HG02970 (cell line): Measurements from ENCODE around the gene ADGRD2.

Source experiments
- ATAC-seq: cut with Tn5 transposase; IDR thresholded peaks from one replicate; pipeline ENCODE4 v1.9.1; 2021; ENCODE audit warnings: mild to moderate bottlenecking, moderate library complexity, moderate number of reproducible peaks; ENCODE audit not compliant: unreplicated experiment, low FRiP score

Gene ADGRD2

GRCh38 chr9:124506433-124506832, 56.2 kb downstream of the ADGRD2 start:
- ATAC-seq, result no peak

DNA sequence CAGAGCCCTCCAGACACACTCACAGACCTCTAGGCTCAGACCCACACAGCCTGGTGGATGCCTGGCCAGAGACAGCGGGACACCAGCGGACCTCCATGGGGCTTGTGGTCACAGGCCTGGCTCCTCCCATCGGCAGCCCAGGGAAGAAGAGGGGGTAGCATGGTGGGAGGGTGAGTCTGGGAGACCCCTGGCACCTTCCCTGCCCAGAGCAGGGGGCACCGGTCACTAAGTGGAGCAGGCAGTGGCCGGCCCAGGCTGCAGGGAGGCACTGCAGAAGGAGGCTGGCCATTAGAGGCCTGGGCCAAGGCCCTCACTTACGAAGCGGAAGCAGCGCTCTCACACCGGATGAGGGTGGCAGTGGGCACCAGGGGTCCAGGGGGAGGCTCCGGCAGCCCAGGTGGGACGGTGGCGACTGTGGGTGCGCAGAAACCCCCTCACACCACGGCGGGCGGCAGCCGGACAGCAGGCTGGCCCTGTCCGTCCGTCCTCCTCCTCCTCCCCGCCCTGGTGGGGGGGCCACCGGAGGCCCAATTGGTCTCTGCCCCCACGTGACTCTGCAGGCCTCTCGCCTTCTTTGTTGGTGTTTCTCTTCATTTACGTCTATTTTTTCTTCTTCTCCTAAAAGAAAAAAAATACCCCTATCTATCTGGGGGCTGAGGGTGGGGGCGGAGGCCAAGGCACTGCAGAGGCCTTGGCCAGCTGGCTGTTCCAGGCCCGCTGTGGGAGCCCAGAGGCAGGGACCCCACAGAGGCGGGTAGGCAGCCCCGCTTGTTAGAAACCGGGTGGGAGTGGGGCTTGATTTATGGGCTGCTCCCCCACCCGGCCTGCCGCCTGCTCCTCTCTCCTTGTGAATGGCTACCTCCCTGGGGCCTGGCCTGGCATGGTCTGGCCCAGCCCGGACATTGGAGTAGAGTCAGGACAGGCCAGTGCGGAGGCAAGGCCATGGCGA, 57.0 kb downstream of the ADGRD2 start, which contains the start of gene NR5A1:
TSS of gene NR5A1 (minus strand) at position 469 of the 949 bp plus-strand sequence. CDS start 4,004 bp downstream, outside the sequence.
- ATAC-seq, result no peak

- no peak for ATAC-seq
Observed at GRCh38 chr9:124507880-124508423, 57.7 kb downstream of the ADGRD2 start.

GRCh38 chr9:124510650-124511425, 60.6 kb downstream of the ADGRD2 start:
- no peak for ATAC-seq

DNA sequence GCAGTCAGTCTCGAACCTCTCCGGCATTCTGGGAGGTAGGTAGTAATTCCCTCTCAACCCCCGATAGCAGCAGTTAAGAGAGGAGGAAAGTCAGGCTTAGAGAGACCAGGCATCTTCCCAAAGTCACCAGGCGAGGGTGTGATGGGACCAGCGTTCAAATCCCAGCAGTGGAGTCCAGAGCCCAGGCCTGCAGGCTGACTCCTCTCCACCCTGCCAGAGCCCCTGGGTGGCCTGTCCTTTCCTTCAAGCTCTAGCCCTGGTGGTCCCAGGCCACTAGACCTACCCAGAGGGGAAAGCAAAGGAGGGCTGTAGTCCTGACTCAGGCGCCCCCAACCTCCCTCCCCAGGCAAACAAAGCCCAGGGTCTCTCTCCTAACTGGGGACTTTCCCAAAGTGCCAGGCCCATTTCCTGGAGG, 61.2 kb downstream of the ADGRD2 start:
- no peak for ATAC-seq

DNA sequence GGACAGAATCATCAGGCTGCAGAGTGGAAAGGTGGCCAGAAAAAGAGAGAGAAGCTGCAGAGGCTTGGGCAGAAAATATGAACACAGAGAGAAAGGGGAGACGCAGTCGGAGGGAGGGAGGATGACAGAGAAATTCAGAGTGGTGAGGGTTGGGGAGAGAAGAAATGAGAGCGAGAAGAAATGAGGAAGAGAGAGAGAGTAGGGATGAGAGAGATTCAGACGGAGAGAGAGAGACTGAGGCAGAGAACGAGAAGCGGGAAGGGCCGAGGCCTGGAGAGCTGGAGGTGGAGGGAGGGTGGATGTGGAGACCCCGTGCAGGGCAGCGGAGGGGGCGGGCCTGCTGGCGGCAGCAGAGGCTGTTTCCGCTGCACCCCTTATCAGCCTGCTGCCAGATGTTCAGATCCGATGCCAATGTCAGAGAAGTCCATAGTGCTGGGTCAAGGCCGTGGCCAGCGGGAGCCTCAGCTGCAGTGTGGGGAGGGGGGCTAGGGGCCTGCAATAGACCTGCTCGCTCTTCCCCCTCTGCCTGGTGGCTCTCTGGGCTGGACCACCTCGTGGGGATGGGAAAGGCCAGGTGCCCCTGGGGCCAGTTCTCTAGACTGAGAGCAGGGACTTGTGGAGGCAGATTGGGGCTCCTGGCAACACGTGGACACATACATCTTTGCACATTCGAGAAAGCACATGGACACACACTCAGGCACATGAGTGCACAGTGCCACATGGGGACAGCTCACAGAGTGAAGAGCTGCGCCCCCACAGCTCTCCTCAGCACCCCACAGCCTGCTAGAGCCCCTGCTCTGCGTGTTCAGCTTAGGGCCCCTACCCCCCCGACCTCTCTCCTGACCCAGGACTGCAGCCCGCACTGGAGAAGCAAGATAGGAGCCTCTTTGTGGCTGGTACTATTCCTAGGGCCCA, 61.9 kb downstream of the ADGRD2 start:
- no peak for ATAC-seq

GRCh38 chr9:124512806-124513204, 62.6 kb downstream of the ADGRD2 start:
- ATAC-seq, result no peak

- ATAC-seq, result no peak
Observed at GRCh38 chr9:124513376-124513994, 63.2 kb downstream of the ADGRD2 start.

- no peak for ATAC-seq
Observed at GRCh38 chr9:124514125-124514524, 63.9 kb downstream of the ADGRD2 start.

- no peak for ATAC-seq
Observed at GRCh38 chr9:124514874-124515273, 64.6 kb downstream of the ADGRD2 start.

DNA sequence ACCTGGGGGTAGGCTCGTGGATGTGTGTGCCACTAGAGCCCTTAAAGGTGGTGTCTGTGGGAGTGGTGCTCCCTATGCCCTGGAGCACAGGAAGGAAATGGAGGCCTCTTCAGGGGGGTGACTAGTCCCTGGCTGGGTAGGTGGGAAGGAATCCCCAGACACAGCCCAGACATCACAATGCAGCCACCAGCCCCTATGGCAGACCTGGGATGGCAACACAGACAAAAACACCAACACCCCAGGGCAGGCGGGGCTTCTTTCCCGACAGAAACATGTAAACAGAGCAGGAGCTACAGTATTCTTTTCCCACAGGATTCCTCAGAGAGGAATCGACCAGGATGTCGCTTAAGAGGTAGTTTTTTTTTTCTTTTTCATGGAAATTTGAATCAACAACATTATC, 67.3 kb downstream of the ADGRD2 start:
- ATAC-seq, result no peak

GRCh38 chr9:124518116-124518515, 67.9 kb downstream of the ADGRD2 start:
- ATAC-seq, result no peak

DNA sequence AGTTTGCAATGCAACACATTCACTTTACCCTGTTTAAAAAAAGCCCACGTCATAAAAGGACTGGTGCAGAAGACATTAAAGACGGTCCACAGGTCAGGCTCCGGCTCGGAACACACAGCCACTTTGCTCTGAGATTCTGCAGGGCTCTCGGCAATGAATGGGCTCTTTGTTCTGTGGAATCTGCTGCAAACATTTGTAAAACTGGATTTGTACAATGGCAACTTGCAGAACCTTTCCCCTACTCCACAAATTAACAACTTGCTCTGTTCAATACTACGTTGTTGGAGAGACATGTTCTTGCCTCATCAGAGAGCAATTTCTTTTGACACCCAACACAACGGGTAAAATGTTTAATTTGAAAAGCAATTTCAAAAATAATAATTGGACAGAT, 70.0 kb downstream of the ADGRD2 start:
- no peak for ATAC-seq

DNA sequence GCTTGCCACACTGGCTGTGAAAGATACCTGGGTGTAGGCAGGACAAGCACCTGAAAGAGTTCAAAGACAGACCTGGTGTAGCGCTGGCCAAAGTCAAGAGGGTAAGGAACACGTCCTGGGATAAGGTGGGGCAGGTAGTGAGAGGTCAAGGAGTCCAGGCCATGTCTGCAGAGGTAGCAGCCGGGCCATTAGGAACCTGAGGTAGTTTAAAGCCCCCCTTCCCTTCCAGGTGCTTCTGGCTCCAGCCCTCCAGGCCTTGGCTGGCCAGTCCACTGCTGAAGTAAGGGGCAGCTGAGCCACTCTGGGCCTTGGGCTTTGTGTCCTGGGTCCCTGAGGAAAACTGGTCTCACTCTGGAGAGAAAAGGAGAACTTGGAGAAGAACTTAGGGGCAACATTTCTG, 70.9 kb downstream of the ADGRD2 start:
- no peak for ATAC-seq

DNA sequence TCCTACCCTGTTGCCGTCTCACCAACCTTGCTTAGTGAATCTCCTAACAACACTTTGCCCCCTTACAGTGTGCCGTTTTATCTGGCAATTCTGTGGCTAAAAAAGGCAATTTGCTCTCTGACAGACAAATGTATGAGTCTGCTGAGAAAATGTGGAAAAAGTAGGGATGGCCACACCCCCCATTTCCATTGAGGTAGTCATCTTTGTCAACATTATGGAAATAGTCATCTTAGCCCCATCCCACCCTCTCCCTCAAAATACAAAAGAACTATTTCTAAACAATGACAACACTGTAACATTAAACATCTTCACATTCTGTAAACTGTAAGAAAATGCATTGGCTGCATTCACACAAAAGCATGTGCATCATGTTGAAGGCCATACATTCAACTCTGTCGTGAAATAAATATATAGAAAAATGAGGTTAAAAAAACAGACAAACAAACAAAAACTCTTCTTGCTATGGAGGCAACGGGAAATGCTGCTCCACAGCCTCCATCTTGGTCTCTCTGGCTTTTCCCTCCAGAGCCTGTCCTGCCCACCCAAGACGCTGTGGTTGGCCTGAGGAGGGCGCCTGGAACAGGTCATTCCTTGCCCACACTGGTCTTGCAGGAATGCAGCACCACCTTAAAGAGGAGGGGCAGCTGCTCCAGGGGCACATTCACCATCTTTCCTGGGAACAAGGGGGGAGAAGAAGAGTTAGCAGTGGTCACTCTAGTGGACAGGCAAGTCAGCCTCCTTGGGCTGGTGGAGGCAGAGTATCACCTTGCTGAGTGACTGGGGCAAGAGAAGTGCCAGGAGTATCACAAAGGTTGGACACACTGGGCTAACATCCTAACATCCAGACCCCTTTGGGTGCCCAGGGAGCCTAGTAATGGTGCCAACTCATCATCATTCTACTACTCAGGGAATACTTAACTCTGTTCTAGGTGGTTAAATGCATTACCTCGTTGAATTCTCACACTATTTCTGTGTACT, 72.2 kb downstream of the ADGRD2 start:
- ATAC-seq, result no peak

DNA sequence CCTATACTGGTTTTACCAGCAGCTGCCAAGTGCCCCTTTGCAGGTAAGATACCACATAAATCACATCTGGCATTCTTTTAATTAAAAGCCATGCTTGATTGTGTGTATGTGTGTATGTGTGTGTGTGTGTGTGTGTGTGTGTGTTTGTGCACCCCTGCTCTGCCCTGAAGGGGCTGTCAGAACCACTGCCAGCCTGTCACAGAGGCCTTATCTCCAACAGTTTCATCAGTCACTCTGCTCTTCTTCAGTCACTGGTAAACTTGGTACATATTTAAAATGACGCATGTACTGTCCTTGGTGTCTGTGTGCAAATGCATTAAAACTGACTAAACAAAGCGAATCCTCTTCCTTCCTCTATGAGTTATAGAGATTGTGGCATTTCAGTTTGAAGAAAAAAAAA, 75.9 kb downstream of the ADGRD2 start:
- ATAC-seq, result no peak

DNA sequence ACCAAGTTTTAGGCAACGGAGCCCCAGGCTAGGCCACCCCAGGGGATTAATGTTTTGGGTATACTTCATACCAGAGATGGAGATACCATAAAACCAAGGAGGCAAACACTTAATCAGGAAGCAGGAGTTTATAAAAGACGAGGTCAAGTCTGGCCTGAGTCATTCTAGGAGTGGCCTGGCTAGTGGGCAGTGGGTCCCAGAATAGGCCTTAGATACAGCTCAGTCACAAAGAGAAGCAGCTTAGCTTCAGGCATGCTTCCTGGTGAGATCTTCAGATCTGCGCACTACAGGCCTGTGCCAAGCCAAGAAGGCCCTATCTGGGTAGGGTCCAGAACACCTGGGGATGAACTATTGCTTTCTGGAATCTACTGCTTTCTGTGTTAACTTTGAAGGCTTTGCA, 77.5 kb downstream of the ADGRD2 start:
- no peak for ATAC-seq
